GM18520 (cell line): ENCODE measurements around the gene CAMTA2.
"Not testable (repeated sequence)": the region's sequence is repeated elsewhere in the genome, so short reads cannot be mapped to it uniquely, and the experiment has no call there.

ENCODE experiments used
- ATAC-seq: cut with Tn5 transposase; IDR thresholded peaks from one replicate; pipeline ENCODE4 v1.9.1; 2021; ENCODE audit not compliant: unreplicated experiment

Gene CAMTA2

DNA sequence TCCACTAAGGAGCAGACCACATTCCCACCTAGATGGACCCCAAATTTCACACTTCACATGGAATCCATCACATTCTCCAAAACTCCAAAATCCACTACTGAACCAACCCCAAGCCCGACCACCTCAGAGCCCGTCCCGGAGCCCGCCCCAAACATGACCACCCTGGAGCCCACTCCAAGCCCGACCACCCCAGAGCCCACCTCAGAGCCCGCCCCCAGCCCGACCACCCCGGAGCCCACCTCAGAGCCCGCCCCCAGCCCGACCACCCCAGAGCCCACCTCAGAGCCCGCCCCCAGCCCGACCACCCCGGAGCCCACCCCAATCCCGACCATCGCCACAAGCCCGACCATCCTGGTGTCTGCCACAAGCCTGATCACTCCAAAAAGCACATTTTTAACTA is 53.8 kb downstream of the CAMTA2 start:
- no peak for ATAC-seq

DNA sequence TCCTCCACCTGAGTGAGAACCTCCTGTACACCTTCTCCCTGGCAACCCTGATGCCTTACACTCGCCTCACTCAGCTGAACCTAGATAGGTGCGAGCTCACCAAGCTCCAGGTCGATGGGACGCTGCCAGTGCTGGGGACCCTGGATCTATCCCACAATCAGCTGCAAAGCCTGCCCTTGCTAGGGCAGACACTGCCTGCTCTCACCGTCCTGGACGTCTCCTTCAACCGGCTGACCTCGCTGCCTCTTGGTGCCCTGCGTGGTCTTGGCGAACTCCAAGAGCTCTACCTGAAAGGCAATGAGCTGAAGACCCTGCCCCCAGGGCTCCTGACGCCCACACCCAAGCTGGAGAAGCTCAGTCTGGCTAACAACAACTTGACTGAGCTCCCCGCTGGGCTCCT is 54.7 kb downstream of the CAMTA2 start:
- no peak for ATAC-seq

- ATAC-seq, result no peak
Observed at GRCh38 chr17:4931963-4932362, 55.5 kb downstream of the CAMTA2 start, which contains the start of gene GP1BA. Gene GP1BA (plus strand): TSS chr17:4932277. CDS start chr17:4932605, 328 bp downstream.

DNA sequence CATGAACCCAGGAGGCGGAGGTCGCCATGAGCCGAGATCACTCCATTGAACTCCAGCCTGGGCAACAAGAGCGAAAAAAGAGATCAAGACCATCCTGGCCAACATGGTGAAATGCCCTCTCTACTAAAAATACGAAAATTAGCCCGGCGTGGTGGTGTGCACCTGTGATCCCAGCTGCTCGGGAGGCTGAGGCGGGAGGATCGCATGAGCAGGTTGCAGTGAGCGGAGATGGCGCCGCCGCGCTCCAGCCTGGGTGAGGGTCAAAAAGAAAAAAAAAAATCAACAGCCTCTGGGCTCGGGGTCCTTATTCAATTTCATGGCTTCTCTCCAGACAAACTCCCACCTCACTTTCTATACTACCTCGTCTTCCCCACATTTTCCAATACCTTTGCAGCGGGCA is 58.6 kb downstream of the CAMTA2 start:
- no peak for ATAC-seq

DNA sequence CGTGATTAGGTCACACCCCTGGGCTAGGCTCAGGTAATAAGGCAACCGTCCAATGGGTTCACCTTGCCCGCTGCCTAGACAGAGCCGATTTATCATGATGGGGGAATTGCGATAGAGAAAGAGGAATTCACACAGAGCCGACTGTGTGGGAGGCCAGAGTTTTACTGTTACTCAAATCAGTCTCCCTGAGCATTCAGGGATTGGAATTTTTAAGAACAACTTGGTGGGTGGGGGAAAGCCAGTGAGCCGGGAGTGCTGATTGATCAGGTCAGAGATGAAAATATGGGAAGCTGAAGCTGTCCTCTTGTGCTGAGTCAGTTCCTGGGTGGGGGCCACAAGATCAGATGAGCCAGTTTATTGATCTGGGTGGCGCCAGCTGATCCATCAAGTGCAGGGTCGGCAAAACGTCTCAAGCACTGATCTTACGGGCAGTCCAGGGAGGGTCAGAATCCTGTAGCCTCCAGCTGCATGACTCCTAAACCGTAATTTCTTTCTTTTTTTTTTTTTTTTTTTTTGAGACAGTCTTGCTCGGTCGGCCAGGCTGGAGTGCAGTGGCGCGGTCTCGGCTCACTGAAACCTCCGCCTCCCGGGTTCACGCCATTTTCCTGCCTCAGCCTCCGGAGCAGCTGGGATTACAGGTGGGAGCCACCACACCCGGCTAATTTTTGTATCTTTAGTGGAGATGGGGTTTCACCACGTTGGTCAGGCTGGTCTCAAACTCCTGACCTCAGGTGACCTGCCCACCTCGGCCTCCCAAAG is 60.7 kb downstream of the CAMTA2 start:
- ATAC-seq, result not testable (repeated sequence)

DNA sequence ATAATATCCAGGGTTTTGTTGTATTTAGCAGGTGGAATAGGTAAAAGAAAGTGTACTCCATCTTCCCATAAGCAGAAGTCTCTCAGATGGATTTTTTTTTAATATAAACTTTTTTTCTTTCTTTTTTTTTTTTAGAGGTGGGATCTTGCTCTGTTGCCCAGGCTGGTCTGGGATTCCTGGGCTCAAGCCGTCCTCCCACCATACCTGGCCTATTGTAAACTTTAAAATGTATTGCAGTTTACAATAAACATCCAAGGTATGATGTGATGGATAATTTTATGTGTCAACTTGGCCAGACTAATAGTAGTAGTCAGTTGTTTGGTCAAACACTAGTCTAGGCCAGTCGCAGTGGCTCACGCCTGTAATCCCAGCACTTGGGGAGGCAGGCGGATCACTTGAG is 66.2 kb downstream of the CAMTA2 start:
- ATAC-seq, result no peak

DNA sequence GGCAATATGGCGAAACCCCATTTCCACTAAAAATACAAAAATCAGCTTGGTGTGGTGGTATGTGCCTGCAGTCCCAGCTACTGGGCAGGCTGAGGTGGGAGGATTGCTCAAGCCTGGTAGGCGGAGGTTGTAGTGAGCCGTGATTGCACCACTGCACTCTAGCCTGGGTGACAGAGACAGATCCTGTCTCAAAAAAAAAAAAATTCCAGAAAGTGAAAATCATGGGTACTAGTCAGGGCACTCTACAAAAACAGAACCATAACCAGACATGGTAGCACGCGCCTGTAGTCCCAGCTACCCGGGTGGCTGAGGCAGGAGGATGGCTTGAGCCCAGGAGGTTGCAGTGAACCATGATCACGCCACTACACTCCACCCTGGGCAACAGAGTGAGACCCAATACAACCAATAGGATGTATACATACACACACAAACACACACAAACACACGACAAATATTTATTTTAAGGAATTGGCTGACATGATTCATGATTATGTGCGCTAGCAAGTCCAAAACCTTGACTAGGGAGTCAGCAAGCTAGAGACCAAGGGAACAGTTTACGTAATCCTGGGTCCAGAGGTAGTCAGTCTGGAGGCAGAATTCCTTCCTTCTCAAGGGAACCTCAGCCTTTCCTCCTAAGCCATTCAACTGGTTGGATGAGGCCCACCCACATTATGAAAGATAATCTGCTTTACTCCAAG is 67.0 kb downstream of the CAMTA2 start:
- ATAC-seq, result no peak

DNA sequence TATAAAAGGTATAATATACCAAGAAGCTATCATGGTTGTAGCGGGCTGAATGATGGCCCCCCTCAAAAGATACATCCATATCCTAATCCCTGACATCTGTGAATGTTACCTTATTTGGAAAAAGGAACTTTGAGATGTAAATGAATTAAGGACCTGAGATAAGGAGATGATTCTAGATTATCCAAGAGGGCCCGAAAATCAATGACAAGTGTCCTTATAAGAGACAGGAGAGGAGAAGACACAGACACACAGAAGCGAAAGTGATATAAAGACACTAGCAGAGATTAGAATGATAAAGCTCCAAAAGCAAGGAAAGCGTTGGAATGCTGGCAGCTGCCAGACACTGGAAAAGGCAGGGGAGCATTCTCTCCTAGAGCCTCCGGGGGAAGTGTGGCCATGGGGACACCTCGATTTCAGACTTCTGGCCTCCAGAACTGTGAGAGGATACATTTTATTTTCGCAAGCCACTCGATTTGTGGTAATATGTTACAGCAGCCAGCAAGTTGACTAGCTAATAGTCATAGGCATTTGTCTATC is 67.9 kb downstream of the CAMTA2 start:
- no peak for ATAC-seq
